RWPE2 (cell line): Measurements from ENCODE around the gene CRPPA.

Experiments used
- ATAC-seq: fragments of 200-7000 bp; cut with Tn5 transposase; 3 replicates; pipeline ENCODE4 v1.9.1; 2021; ENCODE audit warnings: low read depth
- DNase-seq: peaks from one replicate; pipeline ENCODE4 v3.0.0-alpha.2; 2020; ENCODE audit warnings: low spot score
- H3K27ac ChIP-seq: fragments of 450-650 bp; 2 replicates; pipeline ENCODE4 v1.5.1; 2017; ENCODE audit warnings: mild to moderate bottlenecking; ENCODE audit not compliant: poor library complexity, severe bottlenecking
- H3K27me3 ChIP-seq: fragments of 250-450 bp; sonication (Bioruptor Pico); 2 replicates; pipeline ENCODE4 v1.5.1; 2021; ENCODE audit warnings: mild to moderate bottlenecking, moderate library complexity; ENCODE audit not compliant: insufficient read depth, poor library complexity, severe bottlenecking
- H3K36me3 ChIP-seq: fragments of 250-450 bp; sonication (Bioruptor Pico); 2 replicates; pipeline ENCODE4 v1.5.1; 2020; ENCODE audit warnings: low read depth, mild to moderate bottlenecking, moderate library complexity
- H3K4me1 ChIP-seq: fragments of 250-450 bp; sonication (Bioruptor Pico); 2 replicates; pipeline ENCODE4 v1.5.1; 2021; ENCODE audit warnings: mild to moderate bottlenecking, moderate library complexity; ENCODE audit not compliant: insufficient read depth, poor library complexity, severe bottlenecking
- H3K4me3 ChIP-seq: fragments of 250-450 bp; sonication (Bioruptor Pico); 2 replicates; pipeline ENCODE4 v1.5.1; 2021; ENCODE audit warnings: mild to moderate bottlenecking, moderate library complexity; ENCODE audit not compliant: severe bottlenecking
- H3K9me3 ChIP-seq: fragments of 250-450 bp; sonication (Bioruptor Pico); 2 replicates; pipeline ENCODE4 v1.5.1; 2021; ENCODE audit warnings: mild to moderate bottlenecking, moderate library complexity; ENCODE audit not compliant: severe bottlenecking
- CTCF ChIP-seq: fragments of 450-650 bp; IDR thresholded peaks from one replicate; pipeline ENCODE4 v1.5.1; 2017; ENCODE audit warnings: mild to moderate bottlenecking, moderate library complexity; ENCODE audit not compliant: poor library complexity, severe bottlenecking

The CRPPA gene

GRCh38 chr7:16421333-16422102, at the start of gene CRPPA:
Gene CRPPA, minus strand, starts transcription at chr7:16421538. Its CDS starts 216 bp downstream, at chr7:16421322.
- Histone ChIP-seq H3K4me3 (peak within 1 kb of the TSS; percentile 37), H3K27me3 (no peaks in the 10 kb centered on the region), H3K4me1 (peaks cover 15% of the 10 kb centered on the region), H3K36me3 (no peaks in the 10 kb centered on the region), H3K27ac (peak within 1 kb of the TSS; percentile 82), H3K9me3 (no peaks in the 10 kb centered on the region)
- no peak for TF ChIP-seq CTCF
- DNase-seq: peak; percentile 59
- ATAC-seq: peak; percentile 62

DNA sequence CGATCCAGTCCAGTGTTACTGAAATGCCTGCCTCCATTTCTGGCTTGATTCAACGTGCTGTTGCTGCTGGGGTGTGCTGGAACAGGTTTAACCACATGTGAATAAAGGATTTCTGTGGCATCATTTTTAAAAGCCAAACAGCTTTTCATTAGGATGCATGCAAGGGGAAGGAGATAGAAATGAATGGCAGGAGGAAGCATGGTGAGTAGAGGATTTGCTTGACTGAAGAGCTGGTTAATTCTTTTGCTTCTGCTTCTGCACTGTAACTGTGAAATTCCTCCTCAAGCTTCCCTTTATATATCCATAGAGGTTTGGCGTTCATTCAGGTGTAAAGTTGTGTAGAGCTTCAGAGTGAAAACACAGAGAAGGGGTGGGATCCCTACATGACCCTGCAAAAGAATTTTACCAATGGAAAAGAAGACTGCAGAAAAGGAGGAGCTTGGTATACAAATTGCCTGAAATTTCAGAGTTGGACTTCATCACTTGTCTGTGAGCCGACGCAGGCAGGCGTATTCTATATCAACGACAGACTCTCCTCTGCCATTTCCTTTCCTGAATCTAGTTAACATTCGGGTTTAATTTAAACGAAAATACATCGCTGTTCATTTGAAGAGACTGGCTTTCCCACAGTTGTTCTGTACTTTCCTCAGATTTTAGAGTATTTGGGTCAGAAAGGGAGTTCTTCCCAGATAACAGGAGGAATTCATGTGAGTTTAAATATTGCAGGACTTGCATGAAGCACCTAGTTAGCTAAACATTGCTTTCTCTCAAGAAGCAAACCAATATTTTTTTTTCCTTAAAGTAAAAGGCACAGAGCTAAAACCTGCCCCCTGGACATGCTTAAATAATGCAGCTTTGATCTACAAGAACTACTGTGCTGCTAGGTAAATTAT, 44.4 kb upstream of the CRPPA start, which contains the start of gene SOSTDC1:
Gene SOSTDC1 (minus strand): TSS at position 270 of the 893 bp plus-strand sequence. CDS start 70 bp downstream, at position 200.
- Histone ChIP-seq H3K36me3 (no peaks in the 10 kb centered on the region), H3K27ac (no peak within 1 kb of the TSS), H3K4me3 (no peak within 1 kb of the TSS), H3K4me1 (no peaks in the 10 kb centered on the region), H3K9me3 (no peaks in the 10 kb centered on the region), H3K27me3 (peaks cover 6% of the 10 kb centered on the region)
- ATAC-seq (no peak), DNase-seq (no peak)
- no peak for TF ChIP-seq CTCF

DNA sequence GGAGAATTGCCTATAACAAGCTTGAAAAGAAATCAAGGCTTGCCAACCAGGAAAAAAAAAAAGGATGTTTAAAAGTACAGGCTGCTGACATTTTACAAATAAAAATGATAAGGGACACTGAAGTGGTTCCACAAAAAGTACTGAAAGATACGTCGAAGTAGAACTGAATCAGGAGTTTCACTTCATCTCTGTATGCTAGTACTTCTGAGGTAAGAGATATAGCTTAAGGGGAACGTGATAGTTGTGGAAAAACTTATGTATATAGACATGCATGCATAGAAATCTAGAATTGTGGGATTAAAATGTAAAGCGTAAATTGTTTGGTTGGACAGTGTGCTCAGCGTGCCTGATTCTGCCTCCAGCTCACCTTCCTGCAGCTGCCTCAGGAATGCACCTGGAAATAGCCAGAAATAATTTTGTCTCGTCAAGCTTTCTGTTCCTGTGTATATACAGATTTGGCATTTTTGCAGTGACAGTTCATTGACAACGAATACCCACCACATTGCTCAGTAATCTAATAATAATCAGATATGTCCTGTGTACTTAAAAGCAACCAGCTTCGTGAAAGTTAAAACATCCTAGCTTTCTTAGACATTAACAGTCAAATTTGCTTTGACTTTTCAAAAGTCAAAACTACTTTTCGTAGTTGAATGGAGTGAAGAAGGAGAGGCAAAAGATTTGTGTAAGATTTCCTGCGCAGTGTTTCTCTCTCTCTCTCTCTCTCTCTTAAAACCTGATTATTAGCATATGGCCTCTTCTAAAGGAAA, 42.8 kb upstream of the CRPPA start:
- no peak overlapping the region for H3K4me3 ChIP-seq
- no peak overlapping the region for H3K27ac ChIP-seq
- peak; percentile 23; the same call in 1 of the 3 replicates for ATAC-seq
- H3K36me3 ChIP-seq: no peaks in the 10 kb centered on the region
- no peak for DNase-seq
- TF ChIP-seq CTCF: no peak
- peaks cover 6% of the 10 kb centered on the region for H3K27me3 ChIP-seq
- H3K4me1 ChIP-seq: no peaks in the 10 kb centered on the region
- H3K9me3 ChIP-seq: no peaks in the 10 kb centered on the region

DNA sequence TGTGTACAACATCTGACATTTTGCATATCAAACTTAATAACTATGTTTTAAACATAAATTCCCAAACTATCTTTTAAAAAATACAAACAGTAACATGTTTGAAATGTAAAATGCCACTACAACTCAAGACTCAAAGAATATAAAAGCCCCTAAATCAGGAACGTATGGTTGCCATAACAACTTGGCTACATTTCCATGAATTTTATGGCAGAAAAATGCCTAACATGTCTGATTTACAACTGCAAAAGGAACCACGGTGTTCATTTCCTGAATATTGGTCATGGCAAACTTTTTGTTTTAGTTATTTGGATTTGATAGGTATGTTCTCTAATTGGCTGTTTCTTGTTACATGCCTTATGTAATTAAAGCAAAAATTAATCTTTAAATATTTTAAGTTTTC, 42.2 kb upstream of the CRPPA start:
- Histone ChIP-seq H3K4me3 (no peak overlapping the region), H3K4me1 (no peaks in the 10 kb centered on the region), H3K27ac (no peak overlapping the region), H3K9me3 (no peaks in the 10 kb centered on the region), H3K36me3 (no peaks in the 10 kb centered on the region), H3K27me3 (peaks cover 6% of the 10 kb centered on the region)
- DNase-seq (no peak), ATAC-seq (no peak)
- no peak for TF ChIP-seq CTCF
